Epithelial cell of proximal tubule (primary cell): ENCODE measurements around the gene TECTA. TPM values are rescaled to one million over a fixed set of nuclear protein-coding genes. Genes with fewer than 3 reads are reported as not detected.
A peak's percentile ranks its signal among the peaks of the same experiment; 100 is the strongest.

Experiments
- DNase-seq: peaks from one replicate; pipeline ENCODE4 v3.0.0-alpha.2; 2011; ENCODE audit warnings: low read depth
- H3K4me3 ChIP-seq: 2 replicates; pipeline ENCODE4 v1.5.1; 2011; ENCODE audit warnings: low read depth, mild to moderate bottlenecking, low read length
- total RNA-seq: library from RNA; depleted of rRNA; stranded (reverse); fragments of >200 nt; gene quantifications from 2 replicates; pipeline ENCODE4 v1.2.3, GENCODE V29; 2015
- TF ChIP-seq, protein P1 (sequence below): conservative IDR thresholded peaks from 2 replicates; pipeline ENCODE4 v1.5.1; 2012; ENCODE audit warnings: low read depth, mild to moderate bottlenecking, low read length

TECTA gene
- total RNA-seq, 1 donor from 2014 or later, result 0.23 TPM

- no peak for DNase-seq
- TF ChIP-seq, protein P1, sequence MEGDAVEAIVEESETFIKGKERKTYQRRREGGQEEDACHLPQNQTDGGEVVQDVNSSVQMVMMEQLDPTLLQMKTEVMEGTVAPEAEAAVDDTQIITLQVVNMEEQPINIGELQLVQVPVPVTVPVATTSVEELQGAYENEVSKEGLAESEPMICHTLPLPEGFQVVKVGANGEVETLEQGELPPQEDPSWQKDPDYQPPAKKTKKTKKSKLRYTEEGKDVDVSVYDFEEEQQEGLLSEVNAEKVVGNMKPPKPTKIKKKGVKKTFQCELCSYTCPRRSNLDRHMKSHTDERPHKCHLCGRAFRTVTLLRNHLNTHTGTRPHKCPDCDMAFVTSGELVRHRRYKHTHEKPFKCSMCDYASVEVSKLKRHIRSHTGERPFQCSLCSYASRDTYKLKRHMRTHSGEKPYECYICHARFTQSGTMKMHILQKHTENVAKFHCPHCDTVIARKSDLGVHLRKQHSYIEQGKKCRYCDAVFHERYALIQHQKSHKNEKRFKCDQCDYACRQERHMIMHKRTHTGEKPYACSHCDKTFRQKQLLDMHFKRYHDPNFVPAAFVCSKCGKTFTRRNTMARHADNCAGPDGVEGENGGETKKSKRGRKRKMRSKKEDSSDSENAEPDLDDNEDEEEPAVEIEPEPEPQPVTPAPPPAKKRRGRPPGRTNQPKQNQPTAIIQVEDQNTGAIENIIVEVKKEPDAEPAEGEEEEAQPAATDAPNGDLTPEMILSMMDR, result peak; percentile 43
- no peak overlapping the region for H3K4me3 ChIP-seq
Measured at GRCh38 chr11:121063728-121064127, 37.3 kb upstream of the TECTA start.

GRCh38 chr11:121066623-121067022 is 34.4 kb upstream of the TECTA start:
- no peak overlapping the region for H3K4me3 ChIP-seq
- TF ChIP-seq, protein P1, result no peak
- DNase-seq, result no peak

DNA sequence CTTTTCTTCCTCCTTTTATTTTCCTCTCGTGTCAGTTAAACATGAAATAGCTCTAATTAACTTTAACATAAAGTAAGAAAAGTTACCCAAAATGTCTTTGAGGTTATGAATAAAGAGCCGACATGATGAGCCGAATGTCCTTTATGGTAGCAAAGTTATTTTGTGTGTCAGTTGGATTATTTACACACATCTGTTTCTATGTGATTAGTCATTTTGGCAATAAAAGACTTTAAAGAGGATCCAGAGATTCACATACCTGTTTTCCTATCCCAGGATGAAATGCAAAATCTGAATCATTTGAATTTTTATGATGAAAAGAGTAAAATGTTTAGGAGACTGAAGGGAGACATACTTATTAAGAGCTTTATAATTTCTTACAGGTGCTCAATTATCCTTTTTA is 34.0 kb upstream of the TECTA start:
- no peak overlapping the region for H3K4me3 ChIP-seq
- no peak for DNase-seq
- TF ChIP-seq, protein P1, result no peak

DNA sequence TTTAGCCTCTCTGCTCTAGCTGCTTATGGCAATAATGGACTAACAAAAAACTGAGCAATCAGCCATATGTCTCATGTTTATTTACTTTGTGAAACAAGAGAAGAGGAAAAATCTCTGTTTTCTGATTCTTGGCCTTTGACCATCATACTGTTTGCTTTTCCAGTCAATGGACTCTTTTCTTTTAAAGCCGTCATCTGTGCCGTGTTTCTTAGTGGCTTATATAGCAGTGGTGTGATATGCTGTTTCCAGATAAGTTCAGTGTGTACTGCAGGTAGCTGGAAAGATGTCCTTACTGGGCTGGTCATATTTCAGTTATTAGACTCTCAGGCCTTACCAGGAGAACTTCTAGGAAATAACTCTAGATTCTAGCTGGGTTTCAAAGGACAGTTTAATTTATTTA is 33.6 kb upstream of the TECTA start:
- DNase-seq, result no peak
- TF ChIP-seq, protein P1, result no peak
- no peak overlapping the region for H3K4me3 ChIP-seq

DNA sequence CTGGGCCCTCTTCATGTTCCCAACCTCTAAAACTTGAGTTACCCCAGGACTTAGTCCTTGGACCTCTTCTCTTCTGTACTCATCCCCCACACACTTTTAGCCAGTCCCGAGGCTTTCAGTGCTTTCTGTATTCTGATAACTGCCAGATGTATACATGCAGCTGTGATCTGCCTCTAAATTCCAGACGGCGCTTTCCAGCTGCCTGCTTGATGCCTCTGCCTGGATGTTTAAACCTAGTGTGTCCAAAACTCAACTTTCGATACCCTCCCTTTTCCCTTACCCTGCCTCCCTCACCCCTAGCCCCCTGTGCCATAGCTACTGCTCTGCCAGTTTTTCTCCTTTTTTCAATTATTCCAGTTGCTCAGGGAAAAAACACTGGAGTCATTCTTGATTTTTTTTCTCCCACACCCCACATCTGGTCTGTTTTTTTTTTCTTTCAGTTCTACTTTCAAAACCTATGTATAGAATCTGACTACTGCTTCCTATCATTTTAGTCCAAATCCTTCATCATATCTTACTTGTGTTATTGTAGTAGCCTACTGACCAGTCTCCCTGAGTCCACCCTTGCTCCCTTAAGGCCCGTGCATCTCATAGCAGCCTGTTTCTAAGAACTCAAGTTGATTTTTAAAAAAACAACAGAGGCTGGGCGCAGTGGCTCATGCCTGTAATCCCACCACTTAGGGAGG is 32.9 kb upstream of the TECTA start:
- DNase-seq, result no peak
- H3K4me3 ChIP-seq, result no peak overlapping the region
- TF ChIP-seq, protein P1, result no peak

GRCh38 chr11:121068787-121069186 is 32.3 kb upstream of the TECTA start:
- H3K4me3 ChIP-seq, result no peak overlapping the region
- TF ChIP-seq, protein P1, result no peak
- DNase-seq, result no peak
